Stimulated activated CD4-positive, alpha-beta T cell treated with anti-CD3 and anti-CD28 coated beads, Interleukin-1b, Interleukin-23, amount 100 ng/mL, for 24 hours (primary cell): ENCODE results near the gene ITPKC.
A peak's percentile ranks its signal among the peaks of the same experiment; 100 is the strongest.
"Not testable (repeated sequence)": the region's sequence is repeated elsewhere in the genome, so short reads cannot be mapped to it uniquely, and the experiment has no call there.

Source experiments
- DNase-seq, 4 experiments: peaks; one replicate each; pipeline ENCODE4 v3.0.0-alpha.2; 2020; ENCODE audit warnings: low read depth in 4 of 4, low spot score in 1 of 4

ITPKC gene

GRCh38 chr19:40714441-40715299, 2.2 kb upstream of the ITPKC start:
- peak; percentile 74 to 90 (median 86) for DNase-seq

GRCh38 chr19:40716031-40716481, 856 bp upstream of the ITPKC start:
- DNase-seq: peak in 3 of 4 experiments; percentile 45 to 69 (median 51)

- DNase-seq: no peak
Observed at GRCh38 chr19:40717325-40717879, 490 bp downstream of the ITPKC start.

GRCh38 chr19:40717880-40718773, 1.2 kb downstream of the ITPKC start:
- DNase-seq: no peak

- no peak for DNase-seq
Observed at GRCh38 chr19:40718774-40719391, 2.0 kb downstream of the ITPKC start.

GRCh38 chr19:40719414-40719894, 2.5 kb downstream of the ITPKC start:
- no peak for DNase-seq

GRCh38 chr19:40721140-40721486, 4.2 kb downstream of the ITPKC start:
- DNase-seq: no peak

- no peak for DNase-seq
Observed at GRCh38 chr19:40721936-40722661, 5.2 kb downstream of the ITPKC start.

- DNase-seq: no peak
Observed at GRCh38 chr19:40723661-40724254, 6.8 kb downstream of the ITPKC start.

GRCh38 chr19:40724315-40724714, 7.4 kb downstream of the ITPKC start:
- DNase-seq: no peak

GRCh38 chr19:40724855-40725254, 7.9 kb downstream of the ITPKC start:
- no peak for DNase-seq

- DNase-seq: no peak
Observed at GRCh38 chr19:40726279-40726678, 9.4 kb downstream of the ITPKC start.

- not testable (repeated sequence) for DNase-seq
Observed at GRCh38 chr19:40730065-40730464, 13.2 kb downstream of the ITPKC start.

- DNase-seq: not testable (repeated sequence)
Observed at GRCh38 chr19:40732304-40732703, 15.4 kb downstream of the ITPKC start.

- no peak for DNase-seq
Observed at GRCh38 chr19:40733149-40733548, 16.2 kb downstream of the ITPKC start.

- DNase-seq: no peak
Observed at GRCh38 chr19:40735013-40735771, 18.3 kb downstream of the ITPKC start.

GRCh38 chr19:40736661-40737060, 19.7 kb downstream of the ITPKC start:
- no peak for DNase-seq

GRCh38 chr19:40737102-40737644, 20.3 kb downstream of the ITPKC start:
- no peak for DNase-seq
